Activated T-helper 2 cell treated with anti-CD3 and anti-CD28 coated beads, Interferon-gamma antibody, Interleukin-2, Interleukin-4, amounts not matched to agents 10 μg/mL and 5 μg/mL and 100 μg/mL, durations not matched to agents 14 hours and 24 hours and 36 hours (primary cell): Measurements from ENCODE around the gene LIN52. TPM values are rescaled to one million over a fixed set of nuclear protein-coding genes. Genes with fewer than 3 reads are reported as not detected.

Experiments
- DNase-seq: peaks from one replicate; pipeline ENCODE4 v3.0.0; 2021; ENCODE audit warnings: low spot score
- H3K27ac Mint-ChIP-seq: one replicate; pipeline ENCODE4 v1.8.0; 2021; ENCODE audit warnings: mixed read lengths
- H3K27me3 Mint-ChIP-seq: one replicate; pipeline ENCODE4 v1.8.0; 2021; ENCODE audit warnings: low read depth, mixed read lengths
- H3K36me3 Mint-ChIP-seq: one replicate; pipeline ENCODE4 v1.8.0; 2021; ENCODE audit warnings: low read depth, mixed read lengths
- H3K4me1 Mint-ChIP-seq: one replicate; pipeline ENCODE4 v1.8.0; 2021; ENCODE audit warnings: low read depth, mixed read lengths
- H3K4me3 Mint-ChIP-seq: one replicate; pipeline ENCODE4 v1.8.0; 2021; ENCODE audit warnings: low read depth, mild to moderate bottlenecking, moderate library complexity, mixed read lengths
- H3K9me3 Mint-ChIP-seq: one replicate; pipeline ENCODE4 v1.8.0; 2021; ENCODE audit warnings: mixed read lengths
- intact Hi-C: fragments of 100-400 bp; cut with micrococcal nuclease; formaldehyde crosslinking; loops from one replicate; pipeline ENCODE4 v1.15.1; 2023
- total RNA-seq: library from RNA; stranded (reverse); gene quantifications from 2 replicates; pipeline ENCODE4 v1.2.3, GENCODE V29; 2022

The LIN52 gene
- total RNA-seq, 1 donor from 2014 or later = 16.7 TPM

- peaks cover 56% of the 10 kb centered on the region for H3K27me3 Mint-ChIP-seq
- no peaks in the 10 kb centered on the region for H3K36me3 Mint-ChIP-seq
- no peak overlapping the region for H3K27ac Mint-ChIP-seq
- no peaks in the 10 kb centered on the region for H3K9me3 Mint-ChIP-seq
- peaks cover 2% of the 10 kb centered on the region for H3K4me1 Mint-ChIP-seq
- DNase-seq = no peak
- intact Hi-C loops = no loop called here
- no peak overlapping the region for H3K4me3 Mint-ChIP-seq
Measured at GRCh38 chr14:74248017-74248416, 163.3 kb downstream of the LIN52 start.

GRCh38 chr14:74249433-74250375, 164.9 kb downstream of the LIN52 start:
- H3K4me3 Mint-ChIP-seq = no peak overlapping the region

More at GRCh38 chr14:74249433-74250375, 164.9 kb downstream of the LIN52 start:
- peaks cover 2% of the 10 kb centered on the region for H3K4me1 Mint-ChIP-seq
- no peaks in the 10 kb centered on the region for H3K9me3 Mint-ChIP-seq
- H3K27me3 Mint-ChIP-seq = peaks cover 40% of the 10 kb centered on the region
- no peak overlapping the region for H3K27ac Mint-ChIP-seq
- H3K36me3 Mint-ChIP-seq = no peaks in the 10 kb centered on the region
- intact Hi-C loops = loop anchor here (2.0 kb wide), 2 partner anchors 33 to 139 kb away; no protein-coding TSS in a partner anchor
- DNase-seq = no peak

Other genes starting within 250 kb of the LIN52 start
- gene PTGR2, start 233.1 kb upstream of the LIN52 start, total RNA-seq = 1.4 and 1.6 TPM in 2 replicates
- 77.5 and 82.9 TPM in 2 replicates for gene ZNF410, start 198.1 kb upstream of the LIN52 start, total RNA-seq
- 0.57 and 0.68 TPM in 2 replicates for gene FAM161B, start 134.9 kb upstream of the LIN52 start, total RNA-seq
- gene COQ6, start 134.7 kb upstream of the LIN52 start, total RNA-seq = 17.2 and 17.8 TPM in 2 replicates
- gene ENTPD5, start 65.7 kb upstream of the LIN52 start, total RNA-seq = 9.9 and 11.5 TPM in 2 replicates
- gene BBOF1, start 65.6 kb upstream of the LIN52 start, total RNA-seq = 0.23 and 0.82 TPM in 2 replicates
- 14.8 and 17.6 TPM in 2 replicates for gene ALDH6A1, start 503 bp upstream of the LIN52 start, total RNA-seq
- not detected in 2 replicates for gene VSX2, start 154.5 kb downstream of the LIN52 start, total RNA-seq
- 46.2 and 48.5 TPM in 2 replicates for gene ABCD4, start 218.0 kb downstream of the LIN52 start, total RNA-seq